Measurements from ENCODE around the gene GMDS. TPM values are rescaled to one million over a fixed set of nuclear protein-coding genes. Genes with fewer than 3 reads are reported as not detected.

The GMDS gene
- total and polyA plus RNA-seq, 9 donors, result 6.6 to 20.6 (median 11.0) TPM

- Histone ChIP-seq H3K4me3 (peak overlapping the region; percentile 19), H3K9me3 (no peaks in the 10 kb centered on the region), H3K4me1 (ENCODE audit: insufficient read depth) (peaks cover 5% of the 10 kb centered on the region), H3K36me3 (no peaks in the 10 kb centered on the region), H3K27ac (no peak overlapping the region), H3K27me3 (peaks cover 8% of the 10 kb centered on the region)
- intact Hi-C loops (cut with DNase I), result loop anchor here in 3 of 4 donors (5.0 to 10.0 kb wide), 5 partner anchors 300 to 1160 kb away; partner anchors contain the start of gene WRNIP1 (in 1 of the 3)
- DNase-seq, result no peak
- TF ChIP-seq POLR2A (IDR thresholded peaks at IDR 0.05) (no peak), CTCF (IDR thresholded peaks at IDR 0.05) (no peak), EP300 (IDR thresholded peaks at IDR 0.05) (no peak)
- 20 to 27% (median 21%) methylated on average over 56 to 65 of the region's 65 CpGs for WGBS, 3 donors
These were observed 640.2 kb downstream of the GMDS start for GRCh38 chr6:1605004-1605892.

GRCh38 chr6:1604158-1605003 lies 641.0 kb downstream of the GMDS start:
- peaks cover 8% of the 10 kb centered on the region for H3K27me3 ChIP-seq
- H3K27ac ChIP-seq, result no peak overlapping the region
- H3K4me1 ChIP-seq (ENCODE audit: insufficient read depth), result peaks cover 5% of the 10 kb centered on the region

GRCh38 chr6:1603708-1604107 lies 641.7 kb downstream of the GMDS start:
- Histone ChIP-seq H3K9me3 (no peaks in the 10 kb centered on the region), H3K27ac (no peak overlapping the region), H3K36me3 (no peaks in the 10 kb centered on the region), H3K27me3 (peaks cover 8% of the 10 kb centered on the region), H3K4me3 (no peak overlapping the region), H3K4me1 (ENCODE audit: insufficient read depth) (peaks cover 5% of the 10 kb centered on the region)
- DNase-seq, result no peak
- TF ChIP-seq POLR2A (IDR thresholded peaks at IDR 0.05) (no peak), CTCF (IDR thresholded peaks at IDR 0.05) (no peak), EP300 (IDR thresholded peaks at IDR 0.05) (no peak)
- 83 to 88% (median 84%) methylated on average over 15 of the region's 15 CpGs for WGBS, 3 donors
- intact Hi-C loops (cut with DNase I), result loop anchor here (5.0 to 10.0 kb wide), 9 partner anchors 301 to 1161 kb away; partner anchors contain the start of gene WRNIP1 (in 1 of the 4)

More at GRCh38 chr6:1604158-1605003, 641.0 kb downstream of the GMDS start:
- peak overlapping the region; percentile 19 for H3K4me3 ChIP-seq
- H3K36me3 ChIP-seq, result no peaks in the 10 kb centered on the region
- DNase-seq, result peak; percentile 34 to 79 (median 71)
- no peak for TF ChIP-seq POLR2A (IDR thresholded peaks at IDR 0.05)
- TF ChIP-seq CTCF (IDR thresholded peaks at IDR 0.05), result peak; percentile 89 to 93 (median 89)
- WGBS, 3 donors, result 1 to 3% (median 2%) methylated on average over 41 to 85 of the region's 85 CpGs
- intact Hi-C loops (cut with DNase I), result loop anchor here (5.0 to 10.0 kb wide), 9 partner anchors 300 to 1160 kb away; partner anchors contain the start of gene WRNIP1 (in 1 of the 4)
- no peaks in the 10 kb centered on the region for H3K9me3 ChIP-seq

GRCh38 chr6:1602049-1602713 lies 643.2 kb downstream of the GMDS start:
- DNase-seq, result no peak
- no peaks in the 10 kb centered on the region for H3K36me3 ChIP-seq
- H3K27ac ChIP-seq, result no peak overlapping the region
- H3K4me1 ChIP-seq (ENCODE audit: insufficient read depth), result peaks cover 5% of the 10 kb centered on the region
- 95 to 97% (median 96%) methylated on average over 10 of the region's 10 CpGs for WGBS, 3 donors
- no peak for TF ChIP-seq CTCF (IDR thresholded peaks at IDR 0.05)
- no peak for TF ChIP-seq EP300 (IDR thresholded peaks at IDR 0.05)
- no peak for TF ChIP-seq POLR2A (IDR thresholded peaks at IDR 0.05)
- H3K27me3 ChIP-seq, result peaks cover 8% of the 10 kb centered on the region
- no peaks in the 10 kb centered on the region for H3K9me3 ChIP-seq
- H3K4me3 ChIP-seq, result no peak overlapping the region
- intact Hi-C loops (cut with DNase I), result loop anchor here (5.0 to 10.0 kb wide), 9 partner anchors 303 to 1163 kb away; partner anchors contain the start of gene WRNIP1 (in 1 of the 4)

Measured in ovary (tissue), 9 donors.